Fibroblast of villous mesenchyme (primary cell): ENCODE data around the gene HSPA9. TPM values are rescaled to one million over a fixed set of nuclear protein-coding genes. Genes with fewer than 3 reads are reported as not detected.

ENCODE experiments used
- DNase-seq: peaks from one replicate; pipeline ENCODE4 v3.0.0-alpha.2; 2010; ENCODE audit warnings: low read depth
- H3K4me3 ChIP-seq: 2 replicates; pipeline ENCODE4 v1.5.1; 2011; ENCODE audit warnings: low read depth, mild to moderate bottlenecking, low read length
- total RNA-seq: library from RNA; depleted of rRNA; stranded (reverse); fragments of >200 nt; gene quantifications from 2 replicates; pipeline ENCODE4 v1.2.3, GENCODE V29; 2012
- TF ChIP-seq, protein P1 (sequence below): IDR thresholded peaks from 2 replicates; pipeline ENCODE4 v1.5.1; 2012; ENCODE audit warnings: low read depth, mild to moderate bottlenecking, low read length; ENCODE audit not compliant: insufficient read depth

HSPA9 gene
- total RNA-seq, 1 donor, result 336 TPM

DNA sequence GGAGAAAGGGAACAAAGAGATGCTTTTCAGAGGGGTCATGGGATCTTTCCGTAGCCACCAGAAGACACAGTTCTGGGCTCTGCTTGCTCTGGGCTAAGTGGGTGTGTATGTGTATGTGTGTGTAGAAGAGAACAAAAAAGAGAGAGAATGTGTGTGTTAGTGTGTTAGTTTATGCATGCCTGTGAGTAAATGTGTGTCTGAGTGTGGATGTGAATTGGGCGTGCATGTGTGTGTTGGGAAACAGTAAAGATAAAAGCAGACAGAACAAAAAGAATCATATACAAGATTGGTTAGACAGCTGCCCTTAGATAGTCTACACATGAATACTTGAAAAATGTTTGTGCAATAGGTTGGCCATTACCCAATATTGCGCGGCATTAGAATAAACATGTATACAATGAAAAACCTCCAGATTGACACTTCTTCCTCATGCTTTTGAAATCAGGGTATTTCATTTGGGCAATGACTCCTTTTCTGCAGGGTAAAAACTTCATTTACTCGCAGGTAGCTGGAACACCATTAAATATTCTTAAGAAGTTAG, 36.5 kb upstream of the HSPA9 start:
- DNase-seq, result peak; percentile 43
- TF ChIP-seq, protein P1, sequence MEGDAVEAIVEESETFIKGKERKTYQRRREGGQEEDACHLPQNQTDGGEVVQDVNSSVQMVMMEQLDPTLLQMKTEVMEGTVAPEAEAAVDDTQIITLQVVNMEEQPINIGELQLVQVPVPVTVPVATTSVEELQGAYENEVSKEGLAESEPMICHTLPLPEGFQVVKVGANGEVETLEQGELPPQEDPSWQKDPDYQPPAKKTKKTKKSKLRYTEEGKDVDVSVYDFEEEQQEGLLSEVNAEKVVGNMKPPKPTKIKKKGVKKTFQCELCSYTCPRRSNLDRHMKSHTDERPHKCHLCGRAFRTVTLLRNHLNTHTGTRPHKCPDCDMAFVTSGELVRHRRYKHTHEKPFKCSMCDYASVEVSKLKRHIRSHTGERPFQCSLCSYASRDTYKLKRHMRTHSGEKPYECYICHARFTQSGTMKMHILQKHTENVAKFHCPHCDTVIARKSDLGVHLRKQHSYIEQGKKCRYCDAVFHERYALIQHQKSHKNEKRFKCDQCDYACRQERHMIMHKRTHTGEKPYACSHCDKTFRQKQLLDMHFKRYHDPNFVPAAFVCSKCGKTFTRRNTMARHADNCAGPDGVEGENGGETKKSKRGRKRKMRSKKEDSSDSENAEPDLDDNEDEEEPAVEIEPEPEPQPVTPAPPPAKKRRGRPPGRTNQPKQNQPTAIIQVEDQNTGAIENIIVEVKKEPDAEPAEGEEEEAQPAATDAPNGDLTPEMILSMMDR, result no peak
- H3K4me3 ChIP-seq, result peak overlapping the region; percentile 51

DNA sequence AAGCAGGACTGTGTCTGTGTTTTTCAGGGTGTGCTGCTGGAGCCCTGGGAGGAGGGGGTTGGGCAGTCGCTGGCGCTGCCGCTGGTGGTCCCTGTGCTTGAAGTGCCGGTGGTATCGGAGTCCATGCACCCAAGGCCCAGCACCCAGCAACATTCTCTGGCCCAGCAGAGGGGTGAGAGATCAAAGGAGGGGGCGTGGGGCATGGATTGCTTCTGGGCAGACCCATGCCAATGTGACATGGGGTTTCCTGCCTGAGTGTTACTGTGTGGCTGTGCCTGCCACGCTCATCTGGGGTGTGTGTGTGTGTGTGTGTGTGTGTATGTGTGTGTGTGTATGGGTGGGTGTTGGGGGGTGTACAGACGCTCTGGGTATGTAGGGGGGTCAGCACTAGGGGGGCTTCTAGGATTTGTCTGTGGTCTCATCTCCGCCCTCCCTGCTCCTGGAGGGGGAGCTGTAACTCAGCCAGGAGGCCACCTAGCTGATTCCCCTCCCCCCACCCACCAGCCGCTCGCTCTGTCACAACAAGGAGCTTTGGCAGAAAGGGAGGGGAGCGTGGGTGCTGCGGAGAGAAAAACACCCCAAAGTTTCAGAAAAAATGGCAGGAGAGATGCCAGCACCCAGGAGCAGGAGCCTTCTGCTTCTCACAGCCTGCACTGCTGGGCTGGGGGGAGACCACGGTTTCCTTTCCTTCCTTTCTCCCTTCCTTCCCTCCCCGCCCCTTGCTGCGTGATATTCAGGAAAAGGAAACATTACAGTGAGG, 35.9 kb upstream of the HSPA9 start:
- H3K4me3 ChIP-seq, result peak overlapping the region; percentile 51
- DNase-seq, result no peak
- TF ChIP-seq, protein P1, result no peak

DNA sequence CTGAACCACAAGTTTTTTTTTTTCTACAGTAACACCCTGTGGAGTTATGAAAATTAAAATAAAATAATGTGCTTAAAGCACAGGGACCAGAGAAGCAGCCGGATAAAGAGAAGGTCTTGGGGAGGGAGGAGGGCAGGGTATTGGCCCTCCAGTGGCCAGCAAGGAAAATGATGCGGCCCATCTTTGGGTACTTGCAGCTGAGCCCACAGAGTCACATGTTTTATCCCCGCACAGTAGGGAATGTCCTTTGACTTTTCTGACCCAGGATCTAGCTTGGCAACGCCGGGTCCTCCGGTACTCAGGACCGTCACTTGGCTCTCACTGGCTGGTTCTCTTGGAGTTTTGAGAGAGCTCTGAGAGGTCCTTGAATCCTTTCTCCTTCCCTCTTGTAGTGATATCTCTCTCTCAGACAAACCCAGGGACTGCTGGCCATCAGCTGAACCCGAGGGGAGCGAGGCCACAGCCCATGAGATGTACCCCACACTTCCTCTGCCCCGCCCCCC, 35.3 kb upstream of the HSPA9 start:
- TF ChIP-seq, protein P1, result peak; percentile 13
- DNase-seq, result no peak
- no peak overlapping the region for H3K4me3 ChIP-seq

DNA sequence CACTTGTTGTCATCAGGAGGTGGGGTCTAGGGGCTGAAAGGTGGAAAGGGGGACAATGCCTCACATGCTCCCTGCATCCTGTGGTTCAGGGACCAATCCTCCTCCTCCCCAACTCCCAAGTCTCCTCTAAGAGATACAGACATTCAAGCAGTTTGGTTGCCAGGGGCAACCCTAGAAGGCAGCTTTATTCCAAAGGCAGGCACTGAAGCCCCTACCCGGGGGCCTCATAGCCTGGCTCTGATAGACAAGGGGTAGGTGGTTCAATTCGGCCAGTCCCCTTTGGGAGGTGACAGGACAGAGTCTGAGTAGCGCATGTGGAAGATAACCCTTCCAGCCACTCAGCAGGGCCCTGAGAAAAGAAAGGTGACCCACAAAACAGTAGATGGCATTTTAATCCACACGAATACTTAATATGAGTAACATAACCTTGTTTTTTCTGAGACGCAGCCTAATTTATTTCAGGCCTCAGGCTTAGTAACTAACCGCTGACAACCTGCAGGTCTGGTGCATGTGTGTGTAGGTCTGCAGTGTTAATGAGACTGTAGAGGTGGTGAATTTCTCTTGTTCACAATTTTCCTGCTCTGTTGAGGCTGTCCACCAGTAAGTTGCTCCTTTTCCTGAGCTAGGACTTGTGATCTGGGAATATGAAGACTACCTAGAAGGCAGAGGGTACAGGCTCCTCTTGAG, 31.3 kb upstream of the HSPA9 start:
- TF ChIP-seq, protein P1, result no peak
- DNase-seq, result no peak
- no peak overlapping the region for H3K4me3 ChIP-seq

DNA sequence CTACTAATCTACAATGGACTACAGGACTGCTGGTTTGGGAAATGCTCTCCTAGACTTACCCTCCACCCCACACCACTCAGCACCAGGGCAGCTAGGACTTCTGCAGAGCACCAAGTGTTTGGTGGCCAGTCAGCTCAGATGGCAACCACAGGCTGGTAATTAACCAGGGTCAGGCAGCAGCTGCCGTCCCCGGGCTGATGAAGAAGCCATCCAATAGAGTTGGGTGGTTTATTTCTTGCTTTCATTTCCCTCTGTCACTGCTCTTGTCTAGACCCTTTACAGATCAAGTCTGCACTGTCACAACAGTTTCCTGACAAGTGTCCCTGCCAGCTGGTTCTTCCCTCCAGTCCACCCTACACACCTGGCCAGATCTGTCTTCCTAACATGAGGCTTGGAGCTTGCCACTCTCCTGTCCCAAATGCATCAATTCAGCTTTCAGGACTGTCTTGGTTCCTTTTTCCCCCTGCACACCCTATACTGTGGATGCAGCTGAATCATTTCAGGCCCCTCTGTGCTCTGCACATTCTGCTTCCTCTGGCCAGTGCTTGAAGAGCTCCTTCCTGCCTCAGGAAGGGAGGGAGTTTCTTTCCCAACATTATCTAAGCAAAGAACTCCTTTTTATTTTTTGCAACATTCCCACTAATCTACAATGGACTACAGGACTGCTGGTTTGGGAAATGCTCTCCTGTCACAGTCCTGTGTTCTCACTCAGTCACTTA, 30.2 kb upstream of the HSPA9 start:
- no peak overlapping the region for H3K4me3 ChIP-seq
- TF ChIP-seq, protein P1, result no peak
- DNase-seq, result no peak

DNA sequence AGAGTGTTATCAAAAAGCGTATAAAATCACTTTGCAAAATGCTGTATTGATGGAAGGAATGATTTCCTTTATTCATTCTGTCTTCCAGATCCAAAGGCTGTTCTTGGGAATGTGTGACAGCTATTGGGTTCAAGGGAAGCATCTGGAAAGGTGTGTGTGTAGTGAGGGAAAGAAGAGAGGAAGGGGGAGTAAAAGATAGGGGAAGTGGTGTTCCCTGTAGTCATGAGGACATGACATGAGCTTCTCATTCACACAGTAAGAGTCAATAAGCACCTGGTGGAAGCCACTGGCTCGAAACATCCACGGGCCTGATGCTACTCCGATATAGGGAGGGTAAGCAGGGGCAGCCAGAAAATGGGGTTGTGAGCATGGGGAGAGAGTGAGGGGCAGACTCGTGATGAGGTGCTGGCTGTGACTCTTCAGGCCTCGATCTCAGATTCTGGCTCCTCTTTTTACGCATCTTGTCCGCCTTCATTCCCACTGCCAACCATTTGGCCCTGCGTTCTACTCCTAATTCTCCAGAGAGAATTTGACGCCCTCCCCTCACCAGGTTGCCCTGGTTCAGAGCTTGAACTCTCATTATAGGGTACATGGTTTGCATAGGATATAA, 29.1 kb upstream of the HSPA9 start:
- TF ChIP-seq, protein P1, result no peak
- no peak overlapping the region for H3K4me3 ChIP-seq
- DNase-seq, result no peak
